ENCODE results near the gene POLE.

GRCh38 chr12:132639956-132640520 lies 47.1 kb downstream of the POLE start:
- TF ChIP-seq, protein P1, sequence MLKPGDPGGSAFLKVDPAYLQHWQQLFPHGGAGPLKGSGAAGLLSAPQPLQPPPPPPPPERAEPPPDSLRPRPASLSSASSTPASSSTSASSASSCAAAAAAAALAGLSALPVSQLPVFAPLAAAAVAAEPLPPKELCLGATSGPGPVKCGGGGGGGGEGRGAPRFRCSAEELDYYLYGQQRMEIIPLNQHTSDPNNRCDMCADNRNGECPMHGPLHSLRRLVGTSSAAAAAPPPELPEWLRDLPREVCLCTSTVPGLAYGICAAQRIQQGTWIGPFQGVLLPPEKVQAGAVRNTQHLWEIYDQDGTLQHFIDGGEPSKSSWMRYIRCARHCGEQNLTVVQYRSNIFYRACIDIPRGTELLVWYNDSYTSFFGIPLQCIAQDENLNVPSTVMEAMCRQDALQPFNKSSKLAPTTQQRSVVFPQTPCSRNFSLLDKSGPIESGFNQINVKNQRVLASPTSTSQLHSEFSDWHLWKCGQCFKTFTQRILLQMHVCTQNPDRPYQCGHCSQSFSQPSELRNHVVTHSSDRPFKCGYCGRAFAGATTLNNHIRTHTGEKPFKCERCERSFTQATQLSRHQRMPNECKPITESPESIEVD (tag by site-specific recombination; IDR thresholded peaks at IDR 0.05) = no peak
- TF ChIP-seq, protein P2, sequence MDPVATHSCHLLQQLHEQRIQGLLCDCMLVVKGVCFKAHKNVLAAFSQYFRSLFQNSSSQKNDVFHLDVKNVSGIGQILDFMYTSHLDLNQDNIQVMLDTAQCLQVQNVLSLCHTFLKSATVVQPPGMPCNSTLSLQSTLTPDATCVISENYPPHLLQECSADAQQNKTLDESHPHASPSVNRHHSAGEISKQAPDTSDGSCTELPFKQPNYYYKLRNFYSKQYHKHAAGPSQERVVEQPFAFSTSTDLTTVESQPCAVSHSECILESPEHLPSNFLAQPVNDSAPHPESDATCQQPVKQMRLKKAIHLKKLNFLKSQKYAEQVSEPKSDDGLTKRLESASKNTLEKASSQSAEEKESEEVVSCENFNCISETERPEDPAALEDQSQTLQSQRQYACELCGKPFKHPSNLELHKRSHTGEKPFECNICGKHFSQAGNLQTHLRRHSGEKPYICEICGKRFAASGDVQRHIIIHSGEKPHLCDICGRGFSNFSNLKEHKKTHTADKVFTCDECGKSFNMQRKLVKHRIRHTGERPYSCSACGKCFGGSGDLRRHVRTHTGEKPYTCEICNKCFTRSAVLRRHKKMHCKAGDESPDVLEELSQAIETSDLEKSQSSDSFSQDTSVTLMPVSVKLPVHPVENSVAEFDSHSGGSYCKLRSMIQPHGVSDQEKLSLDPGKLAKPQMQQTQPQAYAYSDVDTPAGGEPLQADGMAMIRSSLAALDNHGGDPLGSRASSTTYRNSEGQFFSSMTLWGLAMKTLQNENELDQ (tag by site-specific recombination; IDR thresholded peaks at IDR 0.05; ENCODE audit: low read depth) = no peak
- no peak for TF ChIP-seq ZBTB20 (tag by site-specific recombination; IDR thresholded peaks at IDR 0.05)
- TF ChIP-seq REST (tag by site-specific recombination; IDR thresholded peaks at IDR 0.05) = no peak
- TF ChIP-seq OSR2 (tag by site-specific recombination; IDR thresholded peaks at IDR 0.05) = no peak
- no peak for TF ChIP-seq ZNF629 (tag by site-specific recombination; IDR thresholded peaks at IDR 0.05)
- TF ChIP-seq MYNN (tag by site-specific recombination; IDR thresholded peaks at IDR 0.05; ENCODE audit: borderline replicate concordance) = no peak
- TF ChIP-seq ZBTB8A (tag by site-specific recombination; IDR thresholded peaks at IDR 0.05) = no peak
- no peak for TF ChIP-seq ZNF138 (tag by site-specific recombination; IDR thresholded peaks at IDR 0.05; ENCODE audit: borderline replicate concordance)
- TF ChIP-seq ZNF558 (tag by site-specific recombination; IDR thresholded peaks at IDR 0.05) = no peak
- TF ChIP-seq PBX3 (CRISPR knock-in tag; IDR thresholded peaks at IDR 0.05) = no peak
- TF ChIP-seq ZNF76 (tag by site-specific recombination; IDR thresholded peaks at IDR 0.05; ENCODE audit: borderline replicate concordance, low read depth) = no peak
- no peak for TF ChIP-seq BCL11A (tag by site-specific recombination; IDR thresholded peaks at IDR 0.05; ENCODE audit: low read depth)

Data from HEK293 (cell line).